ENCODE measurements around the gene WDR74.
"Not testable (repeated sequence)": the region's sequence is repeated elsewhere in the genome, so short reads cannot be mapped to it uniquely, and the experiment has no call there.

WDR74 gene

DNA sequence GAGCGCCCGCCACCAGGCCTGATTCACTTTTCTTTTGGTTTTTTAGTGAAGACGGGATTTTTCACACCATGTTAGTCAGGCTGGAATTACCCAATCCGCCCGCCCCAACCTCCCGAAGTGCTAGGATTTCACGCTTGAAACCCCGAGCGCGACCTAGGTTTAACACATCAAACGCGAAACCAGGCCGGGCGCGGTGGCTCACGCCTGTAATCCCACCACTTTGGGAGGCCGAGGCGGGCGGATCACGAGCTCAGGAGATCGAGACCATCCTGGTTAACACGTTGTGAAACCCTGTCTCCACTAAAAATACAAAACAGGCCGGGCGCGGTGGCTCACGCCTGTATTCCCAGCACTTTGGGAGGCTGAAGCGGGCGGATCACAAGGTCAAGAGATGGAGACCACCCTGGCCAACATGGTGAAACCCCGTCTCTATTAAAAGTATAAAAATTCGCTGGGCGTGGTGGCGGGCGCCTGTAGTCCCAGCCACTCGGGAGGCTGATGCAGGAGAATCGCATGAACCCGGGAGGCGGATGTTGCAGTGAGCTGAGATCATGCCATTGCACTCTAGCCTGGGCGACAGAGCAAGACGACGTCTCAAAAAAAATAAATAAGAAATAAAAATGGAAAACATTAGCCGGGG is 1.5 kb upstream of the WDR74 start:
- DNase-seq, result peak; percentile 72

DNA sequence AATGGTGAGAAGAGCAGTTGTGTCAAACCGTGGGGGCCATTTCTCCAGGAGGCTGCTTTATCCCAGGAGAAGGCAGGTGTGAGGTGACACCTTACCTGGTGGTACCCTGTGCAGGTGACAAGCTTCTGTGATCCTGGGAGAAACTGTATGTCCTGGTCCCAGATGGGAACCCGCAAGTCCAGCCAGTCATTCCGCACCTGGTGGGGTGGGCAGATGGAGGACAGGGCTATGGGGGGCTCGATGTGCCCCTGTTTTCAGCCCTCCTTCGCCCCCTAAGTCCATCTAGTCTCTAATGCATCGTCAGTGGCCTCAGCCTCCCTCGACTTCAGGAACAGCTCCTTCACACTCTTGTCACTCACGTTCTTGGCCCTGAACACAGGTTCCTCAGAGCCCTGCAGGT is 4.1 kb downstream of the WDR74 start:
- no peak for DNase-seq

DNA sequence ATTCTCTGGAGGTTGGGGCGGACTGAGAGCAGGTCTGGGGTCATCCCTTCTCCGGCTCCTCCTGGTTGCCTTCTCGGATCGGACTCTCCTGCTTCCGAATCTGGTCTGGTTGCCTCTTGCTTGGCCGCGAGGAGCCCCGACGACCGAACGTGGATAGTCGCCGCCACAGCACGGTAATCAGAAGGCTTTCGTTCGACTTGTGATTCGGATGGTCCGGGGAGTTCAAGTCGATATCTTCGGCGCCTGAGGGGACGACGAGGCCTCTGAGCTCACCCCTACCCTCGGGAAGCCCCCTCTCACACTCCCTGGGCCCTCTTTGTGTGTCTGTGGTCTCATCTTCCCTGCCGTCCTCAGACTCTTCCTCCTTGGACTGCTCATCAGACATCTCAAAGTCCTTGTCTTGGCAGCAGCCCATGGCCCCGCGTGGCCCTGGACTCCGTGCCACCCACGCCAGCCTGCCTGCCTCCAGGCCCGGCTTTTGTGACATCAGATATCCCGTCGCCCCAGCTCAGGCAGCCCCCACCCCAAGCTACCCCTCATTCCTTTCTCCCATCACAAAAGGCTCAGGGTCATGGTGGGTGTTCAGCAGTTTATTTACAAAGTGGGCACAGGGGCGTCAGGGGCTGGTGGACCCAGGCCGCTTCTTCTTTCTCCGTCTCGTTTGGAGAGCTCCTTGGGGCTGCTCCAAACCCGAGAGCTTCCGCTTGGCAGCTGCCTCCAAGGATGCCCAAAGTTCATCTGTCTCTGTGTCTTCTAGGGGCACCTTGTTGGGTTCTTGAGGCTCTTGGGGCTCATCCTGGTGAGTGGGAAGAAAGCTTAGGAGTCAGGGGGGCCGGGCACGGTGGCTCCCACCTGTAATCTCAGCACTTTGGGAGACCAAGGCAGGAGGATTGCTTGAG is 6.8 kb downstream of the WDR74 start, which contains the start of gene TEX54:
Gene TEX54, minus strand, starts transcription at position 506 of the 899 bp plus-strand sequence.
- DNase-seq, result no peak

- peak; percentile 98 for DNase-seq
These were observed 7.7 kb downstream of the WDR74 start, which contains the start of gene STX5 for GRCh38 chr11:62831520-62832335. Gene STX5 (minus strand): TSS chr11:62832051. CDS start chr11:62831243, 808 bp downstream.

- no peak for DNase-seq
These were observed 8.4 kb downstream of the WDR74 start for GRCh38 chr11:62830904-62831519.

DNA sequence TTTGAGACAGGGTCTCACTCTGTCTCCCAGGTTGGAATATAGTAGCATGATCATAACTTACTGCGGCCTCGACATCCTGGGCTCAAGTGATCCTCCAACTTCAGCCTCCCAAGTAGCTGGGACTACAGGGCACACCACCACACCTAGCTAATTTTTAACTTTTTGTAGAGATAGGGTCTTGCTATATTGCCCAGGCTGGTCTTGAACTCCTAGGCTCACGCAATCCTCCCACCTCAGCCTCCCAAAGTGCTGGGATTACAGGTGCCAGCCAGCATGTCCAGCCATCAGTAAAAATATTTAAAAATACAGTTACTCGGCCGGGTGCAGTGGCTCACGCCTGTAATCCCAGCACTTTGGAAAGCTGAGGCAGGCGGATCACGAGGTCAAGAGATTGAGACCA is 11.3 kb downstream of the WDR74 start:
- not testable (repeated sequence) for DNase-seq

DNA sequence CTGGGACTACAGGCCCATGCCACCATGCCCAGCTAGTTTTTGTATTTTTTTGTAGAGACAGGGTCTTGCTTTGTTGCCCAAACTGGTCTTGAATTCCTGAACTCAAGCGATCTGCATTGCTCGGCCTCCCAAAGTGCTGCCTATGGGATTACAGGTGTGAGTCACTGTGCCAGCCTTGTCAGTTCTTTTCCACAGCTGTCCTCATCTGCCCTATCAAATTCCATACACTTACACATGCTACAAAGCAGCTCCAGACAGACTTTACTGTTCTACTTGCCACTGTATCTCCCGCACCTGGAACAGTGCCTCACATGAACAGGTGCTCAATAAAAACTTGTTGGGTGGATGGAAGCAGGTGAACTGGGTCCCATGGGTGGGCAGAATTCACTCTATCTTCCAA is 15.7 kb downstream of the WDR74 start:
- no peak for DNase-seq

GRCh38 chr11:62817129-62817528 is 22.3 kb downstream of the WDR74 start:
- no peak for DNase-seq

DNA sequence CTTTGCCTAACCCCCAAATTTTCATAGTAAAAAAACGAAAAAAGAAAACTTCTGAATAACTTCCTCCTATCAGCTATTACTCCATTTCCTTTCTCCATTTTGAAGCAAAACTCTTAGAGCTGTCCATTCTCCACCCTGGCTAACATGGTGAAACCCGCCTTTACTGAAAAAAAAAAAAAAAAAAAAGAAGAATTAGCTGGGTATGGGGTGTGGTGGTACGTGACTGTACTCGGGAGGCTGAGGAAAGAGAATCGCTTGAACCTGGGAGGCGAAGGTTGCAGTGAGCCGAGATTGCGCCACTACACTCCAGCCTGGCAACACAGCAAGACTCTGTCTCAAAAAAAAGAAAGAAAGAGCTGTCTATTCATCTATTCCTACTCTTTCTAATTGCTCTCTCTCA is 22.8 kb downstream of the WDR74 start:
- no peak for DNase-seq

- DNase-seq, result no peak
These were observed 27.7 kb downstream of the WDR74 start for GRCh38 chr11:62811659-62812058.

DNA sequence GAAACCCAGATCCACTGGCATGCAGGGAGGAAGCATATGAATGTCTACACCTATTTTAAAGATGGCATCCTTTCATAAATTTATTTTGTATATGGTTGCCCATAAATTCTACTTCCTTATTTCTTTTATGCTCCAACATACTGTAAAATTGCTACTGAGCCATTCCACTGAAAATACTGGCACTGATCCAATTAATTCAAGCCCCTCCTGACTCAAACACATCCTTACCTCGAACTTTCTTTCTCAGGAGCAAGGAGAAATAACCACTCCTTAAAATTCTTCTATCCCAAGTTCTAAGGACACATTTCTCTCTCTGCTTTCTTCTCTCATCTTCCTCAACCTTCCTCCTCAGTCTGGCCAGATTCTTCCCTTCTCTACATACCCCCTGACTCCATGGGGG is 28.6 kb downstream of the WDR74 start:
- DNase-seq, result no peak

DNA sequence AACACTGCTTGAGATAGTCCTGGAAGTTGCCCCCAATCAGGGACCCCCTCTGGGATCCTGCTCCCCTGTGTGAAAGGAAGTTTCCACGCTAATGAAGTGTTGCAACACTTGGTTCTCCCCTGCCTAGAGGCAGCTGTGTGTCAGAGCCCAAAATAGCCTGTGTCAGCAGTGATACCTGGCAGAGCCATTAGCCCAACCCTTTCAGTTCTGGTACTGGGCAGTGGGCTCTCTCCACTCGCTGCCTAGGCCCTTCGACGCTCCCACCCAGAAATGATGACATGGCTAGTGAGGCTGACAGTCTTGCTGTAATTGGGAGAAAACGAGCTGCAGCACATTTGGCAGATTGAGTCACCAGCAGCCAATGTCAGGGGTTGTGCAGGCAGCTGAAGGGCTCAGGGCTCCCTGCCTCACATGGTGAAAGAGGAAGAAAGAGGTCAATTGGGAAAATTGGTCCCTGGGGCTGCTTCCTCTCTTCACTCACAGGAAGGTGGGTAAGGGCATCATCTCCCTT is 32.7 kb downstream of the WDR74 start:
- DNase-seq, result no peak

GRCh38 chr11:62805961-62806441 is 33.4 kb downstream of the WDR74 start:
- no peak for DNase-seq

DNA sequence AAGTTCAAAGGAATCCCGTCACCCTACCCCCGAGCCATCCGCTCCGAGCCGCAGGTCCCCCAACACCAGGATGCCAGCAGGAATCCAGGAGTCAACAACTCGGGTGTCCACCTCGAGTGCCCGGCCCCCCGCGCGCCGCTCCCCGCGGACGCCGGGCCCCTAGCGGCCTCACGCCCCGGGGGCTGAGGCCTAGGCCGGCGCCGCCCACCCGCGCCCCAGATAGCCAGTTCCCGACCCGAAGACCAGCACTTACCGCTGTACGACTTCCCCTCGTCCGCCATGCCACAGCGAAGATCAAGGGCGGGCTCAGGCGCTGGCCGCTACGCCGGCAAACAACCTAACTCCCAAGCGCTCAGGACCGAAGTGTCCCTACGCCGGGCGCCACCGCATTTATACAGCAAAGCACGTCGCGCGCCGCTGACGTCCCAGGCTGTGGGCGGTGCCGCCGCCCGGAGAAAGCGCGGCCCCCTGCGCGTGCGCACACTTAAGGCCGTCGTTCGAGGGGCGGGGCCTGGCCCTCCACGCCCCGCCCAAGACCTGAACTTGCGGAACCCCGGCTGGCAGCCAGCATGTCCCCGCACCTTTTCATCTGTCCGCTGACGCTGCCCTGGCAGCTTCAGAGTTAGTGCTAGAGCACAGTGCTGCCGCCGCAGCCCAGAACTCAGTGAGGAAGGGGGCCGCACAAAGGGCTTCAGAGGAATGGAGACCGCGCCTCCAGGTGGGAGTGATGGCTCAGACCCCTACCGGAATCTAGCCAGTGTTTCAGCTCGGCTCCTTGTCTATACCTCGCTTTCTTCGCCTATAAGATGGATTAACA is 34.1 kb downstream of the WDR74 start, which contains the start of gene NXF1:
Gene NXF1, minus strand, starts transcription at position 365 of the 817 bp plus-strand sequence. Its CDS starts 84 bp downstream, at position 281.
- DNase-seq, result peak; percentile 95

DNA sequence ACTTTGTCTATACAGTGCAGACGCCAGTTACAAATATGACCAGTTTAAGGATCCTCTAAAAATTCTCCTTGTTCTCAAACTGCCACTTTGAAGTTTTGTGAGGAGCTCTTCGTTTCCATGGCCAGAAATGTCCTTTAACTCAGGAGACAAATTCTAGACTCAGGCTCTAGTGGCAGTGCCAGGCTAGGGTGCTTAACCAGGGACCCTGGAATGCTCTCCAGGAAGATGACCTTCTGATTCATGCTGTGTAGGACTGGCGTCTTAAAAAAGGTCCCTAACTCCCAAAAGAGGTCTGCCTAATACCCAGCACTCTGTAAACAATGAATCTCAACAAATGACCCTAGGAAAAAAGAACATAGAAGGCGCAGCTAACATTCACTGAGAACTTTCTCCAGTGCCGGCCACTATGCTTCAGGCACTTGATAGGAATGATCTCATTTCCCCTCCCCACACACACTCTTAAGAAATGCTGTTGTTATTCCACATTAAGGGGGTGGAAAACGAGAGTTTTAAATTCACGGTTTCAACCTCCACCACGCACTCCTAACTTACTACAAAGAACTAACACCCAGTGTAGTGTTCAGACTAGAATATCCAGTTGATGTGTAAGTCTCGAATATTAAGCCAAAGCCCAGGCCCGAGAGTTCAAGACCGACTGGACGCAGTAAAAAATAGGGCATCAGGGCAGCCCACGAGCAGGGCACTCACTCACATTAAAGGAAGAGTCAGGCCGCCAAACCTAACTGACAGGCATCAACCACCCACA is 34.9 kb downstream of the WDR74 start:
- DNase-seq, result no peak

DNA sequence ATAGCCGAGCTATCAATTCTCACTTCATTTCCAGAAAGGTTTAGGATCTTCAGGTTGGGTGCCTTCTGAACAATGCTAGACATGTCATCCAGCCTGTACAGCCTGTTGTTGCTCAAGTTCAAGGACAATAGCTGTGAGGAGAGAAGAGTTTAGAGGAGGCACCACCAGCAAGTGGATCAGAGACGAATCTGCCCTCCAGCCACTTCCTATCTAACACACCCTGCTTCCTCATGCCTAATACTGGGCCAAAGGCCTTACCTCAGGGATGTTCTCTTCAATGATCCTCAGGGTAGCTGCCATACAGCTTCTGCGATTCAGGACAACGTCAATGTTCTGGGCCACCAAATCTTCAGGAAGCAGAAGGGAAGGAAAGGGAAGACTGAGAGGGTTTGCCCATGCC is 38.3 kb downstream of the WDR74 start:
- no peak for DNase-seq

GRCh38 chr11:62799486-62799885 is 39.9 kb downstream of the WDR74 start:
- DNase-seq, result no peak

GRCh38 chr11:62796281-62796680 is 43.1 kb downstream of the WDR74 start:
- DNase-seq, result no peak

GRCh38 chr11:62794201-62794775 is 45.1 kb downstream of the WDR74 start:
- no peak for DNase-seq

DNA sequence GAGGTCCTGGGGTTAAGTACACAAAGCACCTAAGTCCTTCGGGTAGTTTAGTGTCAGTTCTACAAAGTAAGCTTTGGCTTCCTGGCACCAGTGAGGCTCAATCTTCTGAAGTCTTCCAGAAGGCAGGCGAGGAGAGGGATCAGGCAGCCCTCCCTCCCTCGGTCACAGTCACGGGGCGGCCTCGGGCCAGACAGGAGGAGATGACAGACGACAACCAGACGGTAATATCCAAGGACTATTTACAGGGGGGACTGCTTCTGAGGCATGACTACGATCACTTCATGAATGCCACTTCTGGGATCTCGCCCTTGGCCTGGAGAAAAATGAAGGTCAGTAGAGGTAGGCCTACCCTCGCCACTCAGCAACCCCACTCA is 47.2 kb downstream of the WDR74 start:
- no peak for DNase-seq
